K562 (cell line): Measurements from ENCODE around the gene SERPINA3. TPM values are rescaled to one million over a fixed set of nuclear protein-coding genes. Genes with fewer than 3 reads are reported as not detected.

Source experiments
- ATAC-seq: fragments of 200-7000 bp; cut with Tn5 transposase; 3 replicates; pipeline ENCODE4 v1.9.1; 2020; ENCODE audit warnings: moderate library complexity
- BruUV-seq: library from RNA; stranded (reverse); fragments of 400-500 nt; replicated peaks from 2 replicates; lab custom pipeline; 2021; lab: Mats Ljungman, UMichigan
- CTCF ChIA-PET: fragments of 300-600 bp; formaldehyde crosslinking; extraction: SDS; loops from one replicate; lab custom pipeline; 2021; ENCODE audit warnings: low intra/inter-chr PET ratio; lab: Yijun Ruan, JAX
- POLR2A ChIA-PET: fragments of 300-600, 350-650 bp; sonication (Branson Sonifier 250); formaldehyde crosslinking; extraction: SDS; loops from one replicate; lab custom pipeline; 2021; ENCODE audit warnings: antibody characterized with exemption, inconsistent platforms; lab: Yijun Ruan, JAX
- DNase-seq, 4 experiments: peaks; one replicate each; pipeline versions ENCODE4 v3.0.0 to v3.0.0-alpha.2; 2011 to 2018; ENCODE audit warnings: low spot score in 3 of 4, mixed read lengths in 3 of 4; ENCODE audit errors: extremely low read depth in 1 of 4
- FAIRE-seq: peaks from 2 replicates; lab custom pipeline; 2011; peaks lifted over from hg19 to GRCh38; lab: Jason Lieb, UNC
- H2AFZ ChIP-seq: 2 replicates; pipeline ENCODE4 v1.6.0; 2011; ENCODE audit warnings: low read depth, low read length, control low read depth, inconsistent platforms
- H3K27ac ChIP-seq: fragments of 200-600 bp; 3 replicates; pipeline ENCODE4 v1.8.0; 2011; ENCODE audit warnings: low read depth, mild to moderate bottlenecking, control low read depth, inconsistent platforms, low read length, moderate library complexity, mixed read lengths; ENCODE audit errors: extremely low read depth
- H3K27me3 ChIP-seq, 2 experiments: fragments of 300-600 bp in 1 of 2; 2 replicates in 1 of 2; 3 replicates in 1 of 2; pipeline versions ENCODE4 v1.6.0 to v1.8.0; 2011; ENCODE audit warnings: inconsistent platforms in 2 of 2, low read length in 2 of 2, mild to moderate bottlenecking in 1 of 2, mixed read lengths in 1 of 2, moderate library complexity in 1 of 2; ENCODE audit not compliant: control insufficient read depth in 2 of 2, insufficient read depth in 2 of 2
- H3K36me3 ChIP-seq: fragments of 300-600 bp; 3 replicates; pipeline ENCODE4 v1.8.0; 2011; ENCODE audit warnings: mild to moderate bottlenecking, low read length, inconsistent platforms; ENCODE audit not compliant: control insufficient read depth, insufficient read depth
- H3K4me1 ChIP-seq, 2 experiments: fragments of 200-600 bp in 1 of 2; replicated peaks in 1 of 2; 2 replicates in 1 of 2; 3 replicates in 1 of 2; pipeline versions ENCODE4 v1.5.1 to v1.8.0; 2011; ENCODE audit warnings: inconsistent platforms in 2 of 2, low read length in 2 of 2, mild to moderate bottlenecking in 1 of 2, mixed read lengths in 1 of 2, moderate library complexity in 1 of 2; ENCODE audit not compliant: control insufficient read depth in 2 of 2, insufficient read depth in 2 of 2
- H3K4me2 ChIP-seq: 2 replicates; pipeline ENCODE4 v1.6.1; 2011; ENCODE audit warnings: low read length, control low read depth, inconsistent platforms, mixed read lengths; ENCODE audit not compliant: insufficient read depth
- H3K4me3 ChIP-seq: fragments of 200-600 bp; sonication (generic), shearing (Covaris generic); 2 replicates; pipeline ENCODE4 v1.5.1; 2016; ENCODE audit warnings: control low read depth, inconsistent platforms
- H3K79me2 ChIP-seq: fragments of 200-600 bp; 3 replicates; pipeline ENCODE4 v1.8.0; 2011; ENCODE audit warnings: low read length, inconsistent platforms; ENCODE audit not compliant: control insufficient read depth, insufficient read depth
- H3K9ac ChIP-seq, 2 experiments: 2 replicates each; pipeline versions ENCODE4 v1.6.0 to v1.6.1; 2011; ENCODE audit warnings: low read depth in 2 of 2, low read length in 2 of 2, control low read depth in 1 of 2, inconsistent platforms in 1 of 2, mild to moderate bottlenecking in 1 of 2, mixed read lengths in 1 of 2; ENCODE audit not compliant: insufficient read depth in 1 of 2
- H3K9me1 ChIP-seq: one replicate; pipeline ENCODE4 v1.6.0; 2011; ENCODE audit warnings: inconsistent platforms, mild to moderate bottlenecking, low read length, moderate library complexity; ENCODE audit not compliant: control insufficient read depth, insufficient read depth
- H3K9me3 ChIP-seq: replicated peaks from 2 replicates; pipeline ENCODE4 v1.5.1; 2011; ENCODE audit warnings: low read depth, low read length, inconsistent platforms; ENCODE audit not compliant: control insufficient read depth, insufficient read depth
- H4K20me1 ChIP-seq: replicated peaks from 2 replicates; pipeline ENCODE4 v1.6.1; 2011; ENCODE audit warnings: low read length, inconsistent platforms, mixed read lengths; ENCODE audit not compliant: control insufficient read depth, insufficient read depth
- ARID2 ChIP-seq: fragments of 450-650 bp; IDR thresholded peaks from 2 replicates; pipeline ENCODE4 v1.6.1; 2017; ENCODE audit warnings: antibody characterized with exemption, mild to moderate bottlenecking
- BRF2 ChIP-seq: IDR thresholded peaks from 3 replicates; pipeline ENCODE4 v1.6.1; 2011; ENCODE audit warnings: borderline replicate concordance, mild to moderate bottlenecking; ENCODE audit not compliant: insufficient read length, insufficient read depth
- CCAR2 ChIP-seq: fragments of 200-400 bp; formaldehyde crosslinking; IDR thresholded peaks from 2 replicates; pipeline ENCODE4 v1.6.1; 2017; ENCODE audit warnings: mild to moderate bottlenecking, low read depth, low read length
- COPS2 ChIP-seq: fragments of 450-650 bp; conservative IDR thresholded peaks from 2 replicates; pipeline ENCODE4 v1.6.1; 2016; ENCODE audit warnings: mild to moderate bottlenecking, moderate library complexity
- EWSR1 ChIP-seq: fragments of 450-650 bp; IDR thresholded peaks from 2 replicates; pipeline ENCODE4 v1.6.1; 2018; ENCODE audit warnings: borderline replicate concordance, mild to moderate bottlenecking, low read depth, moderate library complexity; ENCODE audit not compliant: partially characterized antibody
- FOXJ2 ChIP-seq: fragments of 200-800 bp; sonication (Bioruptor generic); IDR thresholded peaks from 2 replicates; pipeline ENCODE4 v1.6.1; 2016; ENCODE audit warnings: missing genetic modification characterization, missing compliant biosample characterization
- GATAD2B ChIP-seq: fragments of 450-650 bp; IDR thresholded peaks from 2 replicates; pipeline ENCODE4 v1.6.1; 2017; ENCODE audit warnings: mild to moderate bottlenecking, borderline replicate concordance
- HOXB6 ChIP-seq: fragments of 250-450 bp; sonication (Bioruptor Pico); IDR thresholded peaks from 2 replicates; pipeline ENCODE4 v1.5.1; 2022; ENCODE audit warnings: mild to moderate bottlenecking, borderline replicate concordance
- NCOA2 ChIP-seq, 2 experiments: fragments of 450-650 bp; IDR thresholded peaks; 2 replicates each; pipeline ENCODE4 v1.6.1; 2018; ENCODE audit warnings: mild to moderate bottlenecking in 2 of 2, moderate library complexity in 1 of 2; ENCODE audit not compliant: partially characterized antibody in 2 of 2
- NFIX ChIP-seq: fragments of 250-450 bp; sonication (Bioruptor Pico); IDR thresholded peaks from 2 replicates; pipeline ENCODE4 v1.4.0; 2020; ENCODE audit warnings: low read depth, mild to moderate bottlenecking, moderate library complexity
- NR4A1 ChIP-seq, 2 experiments: fragments of 250-450 bp in 1 of 2; fragments of 450-650 bp in 1 of 2; sonication (Bioruptor Pico) in 1 of 2; IDR thresholded peaks; 2 replicates each; pipeline versions ENCODE4 v1.4.0 to v1.6.1; 2016 to 2020; ENCODE audit warnings: mild to moderate bottlenecking in 2 of 2, missing compliant biosample characterization in 1 of 2, missing genetic modification characterization in 1 of 2, moderate library complexity in 1 of 2
- POLR3A ChIP-seq: IDR thresholded peaks from 2 replicates; pipeline ENCODE4 v1.6.1; 2011; ENCODE audit warnings: borderline replicate concordance, mild to moderate bottlenecking, moderate library complexity; ENCODE audit not compliant: insufficient read length, insufficient read depth; ENCODE audit errors: extremely low read depth
- POLR3G ChIP-seq: IDR thresholded peaks from 2 replicates; pipeline ENCODE4 v1.6.1; 2011; ENCODE audit not compliant: insufficient read length, insufficient replicate concordance; ENCODE audit errors: extremely low read depth
- PURB ChIP-seq: sonication (generic); formaldehyde crosslinking; IDR thresholded peaks from 2 replicates; pipeline ENCODE4 v1.9.0; 2021; ENCODE audit warnings: low read depth, mild to moderate bottlenecking, missing genetic modification reagents
- RAD51 ChIP-seq: fragments of 450-650 bp; IDR thresholded peaks from 2 replicates; pipeline ENCODE4 v1.7.1; 2016; ENCODE audit warnings: low read depth, mild to moderate bottlenecking, borderline replicate concordance
- RHOXF2B ChIP-seq: fragments of 250-450 bp; sonication (Bioruptor Pico); conservative IDR thresholded peaks from 2 replicates; pipeline ENCODE4 v1.5.1; 2021
- SMAD3 ChIP-seq: fragments of 450-650 bp; formaldehyde crosslinking; conservative IDR thresholded peaks from 2 replicates; pipeline ENCODE4 v1.4.0; 2020; ENCODE audit warnings: mild to moderate bottlenecking
- ZNF140 ChIP-seq: fragments of 250-450 bp; sonication (Bioruptor Pico); IDR thresholded peaks from 2 replicates; pipeline ENCODE4 v1.8.0; 2021; ENCODE audit warnings: moderate library complexity, mild to moderate bottlenecking, inconsistent platforms
- WGBS: fragments of 100-300 bp; shearing (Covaris generic); methylation state at CpG from one replicate; pipeline ENCODE4 v1.1.6; 2016; ENCODE audit warnings: low coverage, mixed read lengths; ENCODE audit not compliant: insufficient coverage; ENCODE audit errors: missing lambda C conversion rate; 5-methylcytosine and 5-hydroxymethylcytosine counted together
- in situ Hi-C: fragments of 300-500 bp; cut with MboI; formaldehyde crosslinking; loops from 4 replicates; pipeline ENCODE4 v1.15.0; 2018; ENCODE audit warnings: inconsistent platforms, mixed read lengths
- intact Hi-C: fragments of 100-400 bp; cut with micrococcal nuclease; formaldehyde crosslinking; loops from 2 replicates; pipeline ENCODE4 v1.14.2; 2022
- polyA plus RNA-seq, 8 experiments: library from polyadenylated mRNA; depleted of rRNA in 4 of 8; stranded (reverse) in 5 of 8; unstranded in 3 of 8; fragments of >200 nt; fragmentation: Nextera tagmentation in 2 of 8; fragmentation: Illumina TruSeq in 1 of 8; extraction: Ambion mirVana in 2 of 8; extraction: Trizol in 1 of 8; gene quantifications; 2 replicates each; pipeline versions ENCODE4 v1.2.1 to v1.2.3, GENCODE V29; 2011 to 2014; ENCODE audit warnings: inconsistent platforms in 1 of 8, missing spikeins in 1 of 8
- total RNA-seq, 7 experiments: library from RNA; depleted of rRNA in 6 of 7; stranded (reverse); fragments of >200 nt in 6 of 7; fragmentation: Illumina TruSeq in 2 of 7; extraction: Trizol in 2 of 7; gene quantifications; 2 replicates each; pipeline versions ENCODE4 v1.2.1 to v1.2.3, GENCODE V29; 2011 to 2021; ENCODE audit warnings: low replicate concordance in 1 of 7

The SERPINA3 gene
- total and polyA plus RNA-seq, 9 of the 15 experiments (the other 6 are each of a cell fraction or from before 2014, with no cell fraction given): 2.3 TPM; not detected in 8

GRCh38 chr14:94602722-94603121 lies 9.5 kb upstream of the SERPINA3 start:
- Histone ChIP-seq H3K36me3 (no peaks in the 10 kb centered on the region), H3K9me1 (no peaks in the 10 kb centered on the region), H3K4me2 (no peak overlapping the region), H3K79me2 (no peaks in the 10 kb centered on the region), H4K20me1 (no peaks in the 10 kb centered on the region), H3K9ac (no peak overlapping the region), H3K27me3 (no peaks in the 10 kb centered on the region), H3K27ac (no peak overlapping the region), H3K4me1 (no peaks in the 10 kb centered on the region), H2AFZ (no peak overlapping the region), H3K9me3 (no peaks in the 10 kb centered on the region), H3K4me3 (no peak overlapping the region)
- in situ Hi-C loops: no loop called here
- FAIRE-seq (no peak), DNase-seq (no peak), ATAC-seq (no peak)
- POLR2A ChIA-PET: no interaction called here
- CTCF ChIA-PET: no interaction called here
- 0% methylated on average over 2 of the region's 5 CpGs for WGBS
- TF ChIP-seq NFIX (CRISPR knock-in tag): no peak
- no peak for TF ChIP-seq FOXJ2 (tag)
- TF ChIP-seq GATAD2B: no peak
- TF ChIP-seq RAD51: no peak
- no peak for TF ChIP-seq CCAR2
- TF ChIP-seq RHOXF2B: no peak
- TF ChIP-seq PURB (CRISPR knock-in tag): no peak
- no peak for TF ChIP-seq BRF2
- TF ChIP-seq POLR3A: no peak
- TF ChIP-seq COPS2: no peak
- TF ChIP-seq NR4A1 (CRISPR knock-in tag; IDR thresholded peaks at IDR 0.05): no peak
- TF ChIP-seq NR4A1 (tag; IDR thresholded peaks at IDR 0.05): no peak
- TF ChIP-seq ARID2: no peak
- TF ChIP-seq POLR3G: no peak
- TF ChIP-seq HOXB6: no peak
- no peak for TF ChIP-seq ZNF140 (CRISPR knock-in tag)
- no peak for TF ChIP-seq NCOA2 (IDR thresholded peaks at IDR 0.05; ENCODE audit: partially characterized antibody in 2 of 2)
- no peak for TF ChIP-seq EWSR1
- no peak for TF ChIP-seq SMAD3 (CRISPR knock-in tag)
- intact Hi-C loops: no loop called here
- BruUV-seq: no TSS peak
